SK-N-MC (cell line): ENCODE results near the gene MFGE8.

Experiments used
- DNase-seq: peaks from one replicate; pipeline ENCODE4 v3.0.0-alpha.2; 2011; ENCODE audit warnings: low read depth, low spot score
- H3K27ac ChIP-seq: fragments of 200-600 bp; sonication (generic); 2 replicates; pipeline ENCODE4 v1.5.1; 2016; ENCODE audit warnings: mixed run types
- H3K36me3 ChIP-seq: fragments of 200-600 bp; sonication (generic); 2 replicates; pipeline ENCODE4 v1.6.1; 2017; ENCODE audit warnings: antibody characterized with exemption, low read length, mixed read lengths; ENCODE audit not compliant: insufficient read depth
- H3K4me3 ChIP-seq: fragments of 200-600 bp; sonication (generic); 2 replicates; pipeline ENCODE4 v1.5.1; 2016
- H3K9ac ChIP-seq: fragments of 200-600 bp; sonication (generic); 2 replicates; pipeline ENCODE4 v1.8.0; 2017; ENCODE audit warnings: mixed run types, mixed read lengths; ENCODE audit not compliant: insufficient read length
- H3K9me3 ChIP-seq: fragments of 200-600 bp; sonication (generic); 2 replicates; pipeline ENCODE4 v1.6.1; 2017; ENCODE audit warnings: low read depth, mild to moderate bottlenecking, antibody characterized with exemption, low read length, moderate library complexity, mixed read lengths
- EZH2 ChIP-seq: fragments of 200-600 bp; sonication (generic); IDR thresholded peaks from one replicate; pipeline ENCODE4 v1.6.1; 2017; ENCODE audit warnings: antibody characterized with exemption
- FOXP2 ChIP-seq: optimal IDR thresholded peaks from 2 replicates; pipeline ENCODE3; 2011; ENCODE audit warnings: mild to moderate bottlenecking, moderate library complexity; ENCODE audit not compliant: insufficient read depth; ENCODE audit errors: extremely low read length, control extremely low read depth
- POLR2AphosphoS5 ChIP-seq: IDR thresholded peaks from 2 replicates; pipeline ENCODE4 v1.6.1; 2012; ENCODE audit warnings: mild to moderate bottlenecking, low read depth, low read length, borderline replicate concordance

Gene MFGE8

GRCh38 chr15:88887068-88887580 lies 26.1 kb downstream of the MFGE8 start:
- TF ChIP-seq FOXP2 (no peak), EZH2 (no peak), POLR2AphosphoS5 (no peak)
- Histone ChIP-seq H3K27ac (no peak overlapping the region), H3K9me3 (no peaks in the 10 kb centered on the region), H3K36me3 (peaks cover 4% of the 10 kb centered on the region; the same call in 1 of the 2 replicates), H3K4me3 (no peak overlapping the region), H3K9ac (no peak overlapping the region)
- no peak for DNase-seq

GRCh38 chr15:88882785-88883184 lies 30.4 kb downstream of the MFGE8 start:
- no peak overlapping the region for H3K4me3 ChIP-seq
- H3K9ac ChIP-seq = no peak overlapping the region
- H3K36me3 ChIP-seq = peaks cover 4% of the 10 kb centered on the region; the same call in 1 of the 2 replicates
- no peaks in the 10 kb centered on the region for H3K9me3 ChIP-seq
- no peak overlapping the region for H3K27ac ChIP-seq
- DNase-seq = no peak
- TF ChIP-seq EZH2 (no peak), FOXP2 (no peak), POLR2AphosphoS5 (no peak)

- Histone ChIP-seq H3K9ac (no peak overlapping the region), H3K27ac (no peak overlapping the region), H3K4me3 (no peak overlapping the region), H3K9me3 (no peaks in the 10 kb centered on the region), H3K36me3 (peaks cover 4% of the 10 kb centered on the region; the same call in 1 of the 2 replicates)
- TF ChIP-seq EZH2 = no peak
- no peak for TF ChIP-seq FOXP2
- DNase-seq = no peak
These were observed 31.4 kb downstream of the MFGE8 start for GRCh38 chr15:88881775-88882174.

GRCh38 chr15:88880944-88881740 lies 32.0 kb downstream of the MFGE8 start:
- DNase-seq = no peak
- TF ChIP-seq POLR2AphosphoS5 (no peak), FOXP2 (no peak), EZH2 (no peak)
- H3K36me3 ChIP-seq = 0 out of 2 replicates have a peak, but pooled peaks cover 4% of the 10 kb centered on the region
- no peaks in the 10 kb centered on the region for H3K9me3 ChIP-seq
- no peak overlapping the region for H3K4me3 ChIP-seq
- H3K9ac ChIP-seq = no peak overlapping the region
- H3K27ac ChIP-seq = no peak overlapping the region

GRCh38 chr15:88878720-88879184 lies 34.4 kb downstream of the MFGE8 start:
- Histone ChIP-seq H3K4me3 (no peak overlapping the region), H3K36me3 (0 out of 2 replicates have a peak, but pooled peaks cover 4% of the 10 kb centered on the region), H3K27ac (no peak overlapping the region), H3K9ac (no peak overlapping the region), H3K9me3 (no peaks in the 10 kb centered on the region)
- TF ChIP-seq FOXP2 = no peak
- TF ChIP-seq POLR2AphosphoS5 = no peak
- no peak for TF ChIP-seq EZH2
- DNase-seq = no peak

GRCh38 chr15:88877906-88878305 lies 35.3 kb downstream of the MFGE8 start:
- Histone ChIP-seq H3K36me3 (no peaks in the 10 kb centered on the region), H3K4me3 (no peak overlapping the region), H3K27ac (no peak overlapping the region), H3K9me3 (no peaks in the 10 kb centered on the region), H3K9ac (no peak overlapping the region)
- no peak for DNase-seq
- TF ChIP-seq FOXP2 = no peak
- no peak for TF ChIP-seq EZH2
- no peak for TF ChIP-seq POLR2AphosphoS5

- no peaks in the 10 kb centered on the region for H3K36me3 ChIP-seq
- no peak overlapping the region for H3K9ac ChIP-seq
- no peaks in the 10 kb centered on the region for H3K9me3 ChIP-seq
- H3K27ac ChIP-seq = no peak overlapping the region
- H3K4me3 ChIP-seq = no peak overlapping the region
- DNase-seq = no peak
- TF ChIP-seq EZH2 (no peak), POLR2AphosphoS5 (no peak), FOXP2 (no peak)
These were observed 35.8 kb downstream of the MFGE8 start for GRCh38 chr15:88877415-88877814.

GRCh38 chr15:88876573-88876972 lies 36.6 kb downstream of the MFGE8 start:
- no peak for TF ChIP-seq EZH2
- no peak for TF ChIP-seq POLR2AphosphoS5
- TF ChIP-seq FOXP2 = no peak
- no peak for DNase-seq
- H3K9me3 ChIP-seq = no peaks in the 10 kb centered on the region

More at GRCh38 chr15:88876573-88876972, 36.6 kb downstream of the MFGE8 start:
- Histone ChIP-seq H3K36me3 (no peaks in the 10 kb centered on the region), H3K27ac (no peak overlapping the region), H3K4me3 (no peak overlapping the region), H3K9ac (no peak overlapping the region)
